GM12874 (cell line): ENCODE measurements around the gene WFDC2.

Experiments
- TF ChIP-seq, protein P1 (sequence below): IDR thresholded peaks from 2 replicates; pipeline ENCODE4 v1.5.1; 2011; ENCODE audit warnings: low read depth, mild to moderate bottlenecking, control low read depth, low read length, moderate library complexity; ENCODE audit not compliant: insufficient read depth

Gene WFDC2

DNA sequence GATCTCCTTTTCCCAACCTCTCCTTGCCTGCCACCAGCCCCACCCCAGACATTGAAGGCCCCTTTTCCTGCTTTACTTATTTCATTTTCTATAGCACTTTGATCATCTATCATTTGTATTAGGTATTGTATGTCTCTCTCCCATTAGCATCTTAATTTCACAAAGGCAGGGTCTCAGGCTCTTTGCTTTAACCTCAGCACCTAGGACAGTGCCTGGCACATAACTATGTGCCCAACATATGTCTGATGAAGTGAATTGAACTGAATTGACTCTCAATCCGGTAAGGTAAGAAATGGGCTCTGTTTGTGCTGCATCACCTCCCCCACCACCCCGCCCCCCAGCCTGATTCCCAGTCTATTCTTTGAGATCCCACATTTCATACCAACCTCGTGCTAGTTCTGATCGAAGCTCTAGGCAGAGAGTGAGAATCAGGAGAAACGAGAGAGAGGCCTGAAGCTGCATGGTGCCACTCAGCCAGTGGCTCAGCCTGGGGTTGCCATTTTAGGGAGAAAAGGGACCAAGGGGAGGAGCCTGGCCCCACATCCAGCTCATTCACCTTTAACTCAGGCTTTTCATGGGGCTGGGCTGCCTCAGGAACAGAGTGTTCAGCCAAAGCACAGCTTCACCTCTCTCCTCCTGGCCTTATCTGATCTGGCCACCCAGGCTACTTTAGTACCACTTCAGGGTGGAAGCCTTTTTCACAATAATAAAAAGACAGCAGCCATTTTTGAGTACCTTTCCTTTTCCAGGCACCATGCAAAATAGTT, 45.8 kb downstream of the WFDC2 start, which contains the start of gene SPINT3:
SPINT3 (minus strand) TSS at position 476 of the 767 bp plus-strand sequence; CDS start at position 462, 14 bp downstream.
- TF ChIP-seq, protein P1, sequence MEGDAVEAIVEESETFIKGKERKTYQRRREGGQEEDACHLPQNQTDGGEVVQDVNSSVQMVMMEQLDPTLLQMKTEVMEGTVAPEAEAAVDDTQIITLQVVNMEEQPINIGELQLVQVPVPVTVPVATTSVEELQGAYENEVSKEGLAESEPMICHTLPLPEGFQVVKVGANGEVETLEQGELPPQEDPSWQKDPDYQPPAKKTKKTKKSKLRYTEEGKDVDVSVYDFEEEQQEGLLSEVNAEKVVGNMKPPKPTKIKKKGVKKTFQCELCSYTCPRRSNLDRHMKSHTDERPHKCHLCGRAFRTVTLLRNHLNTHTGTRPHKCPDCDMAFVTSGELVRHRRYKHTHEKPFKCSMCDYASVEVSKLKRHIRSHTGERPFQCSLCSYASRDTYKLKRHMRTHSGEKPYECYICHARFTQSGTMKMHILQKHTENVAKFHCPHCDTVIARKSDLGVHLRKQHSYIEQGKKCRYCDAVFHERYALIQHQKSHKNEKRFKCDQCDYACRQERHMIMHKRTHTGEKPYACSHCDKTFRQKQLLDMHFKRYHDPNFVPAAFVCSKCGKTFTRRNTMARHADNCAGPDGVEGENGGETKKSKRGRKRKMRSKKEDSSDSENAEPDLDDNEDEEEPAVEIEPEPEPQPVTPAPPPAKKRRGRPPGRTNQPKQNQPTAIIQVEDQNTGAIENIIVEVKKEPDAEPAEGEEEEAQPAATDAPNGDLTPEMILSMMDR: no peak

DNA sequence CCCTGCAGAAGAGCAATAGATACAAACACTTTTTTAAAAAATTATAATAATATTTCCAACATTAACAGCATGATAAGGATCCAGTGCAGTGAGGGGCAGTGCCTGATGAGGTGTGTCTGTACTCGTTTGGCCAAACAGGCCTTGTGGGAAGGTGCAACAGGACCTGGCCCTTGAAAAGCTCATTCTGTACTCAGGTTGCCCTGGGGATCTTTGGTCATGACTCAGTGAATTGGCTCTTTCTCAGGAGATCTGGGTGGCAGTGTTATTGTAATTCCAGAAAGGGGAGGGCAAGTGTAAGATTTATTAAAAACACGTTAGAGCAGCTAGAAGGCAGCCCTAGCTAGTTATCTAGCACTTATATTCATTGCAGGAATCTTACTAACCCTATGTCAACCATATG, 48.7 kb downstream of the WFDC2 start:
- TF ChIP-seq, protein P1: no peak

DNA sequence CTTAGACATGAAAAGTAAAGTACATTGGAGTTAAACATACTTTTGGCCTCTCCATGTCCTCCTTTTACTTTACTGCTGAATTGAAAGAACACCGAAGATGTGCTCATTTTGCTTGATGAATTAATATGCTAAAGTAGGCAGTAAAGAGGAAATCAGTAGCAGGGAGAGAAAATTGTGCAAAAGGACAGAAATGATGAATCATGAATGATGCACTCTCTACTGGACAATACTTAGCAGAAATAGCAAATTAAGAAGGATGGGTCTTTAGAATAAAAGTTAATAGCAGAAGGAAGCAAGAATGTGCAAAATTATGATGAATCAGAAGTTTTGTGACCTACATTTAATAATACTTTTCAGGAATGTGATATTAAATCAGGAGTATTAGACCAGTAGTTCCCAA, 54.3 kb downstream of the WFDC2 start:
- TF ChIP-seq, protein P1: no peak

DNA sequence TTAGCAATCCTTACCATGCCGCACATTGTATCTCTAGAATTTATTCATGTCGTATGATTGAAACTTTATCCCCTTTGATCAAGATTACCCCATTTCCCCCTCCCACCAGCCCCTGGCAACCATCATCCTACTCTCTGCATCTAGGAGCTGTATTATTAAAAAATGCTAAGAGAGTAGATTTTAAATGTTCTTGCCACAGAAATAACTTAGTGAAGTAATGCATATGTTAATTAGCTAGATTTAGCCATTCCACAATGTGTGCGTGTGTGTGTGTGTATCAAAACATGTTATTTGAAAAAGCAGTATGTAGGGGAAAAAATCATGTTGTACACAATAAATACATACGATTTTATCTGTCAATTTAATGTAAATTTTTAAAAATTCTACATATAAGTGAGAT, 57.7 kb downstream of the WFDC2 start:
- TF ChIP-seq, protein P1: no peak
